Islet precursor cell (in vitro differentiated cells): ENCODE measurements around the gene DNAJB11.
"Not testable (repeated sequence)": the region's sequence is repeated elsewhere in the genome, so short reads cannot be mapped to it uniquely, and the experiment has no call there.

Experiments
- DNase-seq: peaks from one replicate; pipeline ENCODE4 v3.0.0-alpha.2; 2018

DNAJB11 gene

DNA sequence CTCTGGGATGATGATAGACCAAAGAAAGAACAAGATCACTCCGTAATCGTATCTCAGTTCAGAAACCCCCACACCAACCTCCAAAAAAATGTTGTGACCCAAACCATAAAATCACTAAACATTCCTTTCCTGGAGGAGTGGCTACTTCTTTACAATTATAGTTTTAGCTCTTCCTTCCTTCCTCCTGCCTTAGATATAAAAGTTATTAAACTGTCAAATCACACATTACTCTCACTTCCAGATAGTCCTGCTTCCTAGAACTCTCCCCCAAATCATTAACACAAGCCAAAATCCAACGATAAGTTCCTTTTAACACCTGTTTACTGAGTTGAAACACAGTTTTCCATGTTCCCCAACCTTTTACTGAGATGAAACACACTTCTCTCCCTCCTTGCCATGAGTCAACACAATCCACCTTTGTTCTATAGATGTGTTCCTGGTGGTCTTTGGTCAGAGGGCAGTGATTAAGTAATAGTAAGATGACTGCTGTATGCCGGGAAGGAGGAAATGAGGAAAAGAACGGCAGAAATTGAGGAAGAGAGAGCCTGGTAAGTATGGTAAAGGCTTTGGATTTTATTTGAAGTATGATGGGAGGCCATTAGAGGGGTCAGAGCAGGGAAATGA is 18.0 kb upstream of the DNAJB11 start:
- DNase-seq: no peak

DNA sequence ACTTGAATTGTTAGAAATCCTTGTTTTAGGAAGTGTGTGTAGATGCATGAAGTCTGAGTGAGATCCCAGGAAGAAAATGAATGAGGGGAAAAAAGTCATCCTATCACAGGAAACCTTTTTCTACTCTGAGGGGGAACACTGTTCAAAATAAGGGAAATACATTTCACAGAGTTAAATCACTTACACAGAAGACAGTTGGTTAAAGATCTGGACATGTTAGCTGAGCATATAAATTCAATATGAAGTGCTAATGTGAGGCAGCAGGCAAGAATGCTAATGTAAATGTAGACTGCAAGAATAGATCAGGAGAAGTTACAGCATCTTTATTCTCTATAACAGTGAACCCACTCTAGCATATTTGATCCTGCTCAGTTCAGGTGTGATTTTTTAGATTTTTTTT is 5.9 kb upstream of the DNAJB11 start:
- DNase-seq: no peak

DNA sequence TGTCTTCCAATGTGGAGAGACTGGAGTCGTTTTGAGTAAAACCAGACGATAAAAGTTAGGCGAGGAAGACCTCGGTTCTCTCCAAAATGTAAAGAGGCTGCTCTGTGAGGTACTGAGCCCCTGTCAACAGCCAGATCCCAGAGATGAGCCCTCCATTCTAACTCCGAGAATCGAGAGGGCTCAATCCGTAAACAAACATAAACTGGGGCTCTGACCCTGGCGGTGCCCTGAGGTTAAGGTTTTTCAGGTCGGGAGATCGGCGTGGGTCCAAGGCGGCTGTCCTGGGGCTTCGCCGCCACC is 3.8 kb upstream of the DNAJB11 start:
- no peak for DNase-seq

DNA sequence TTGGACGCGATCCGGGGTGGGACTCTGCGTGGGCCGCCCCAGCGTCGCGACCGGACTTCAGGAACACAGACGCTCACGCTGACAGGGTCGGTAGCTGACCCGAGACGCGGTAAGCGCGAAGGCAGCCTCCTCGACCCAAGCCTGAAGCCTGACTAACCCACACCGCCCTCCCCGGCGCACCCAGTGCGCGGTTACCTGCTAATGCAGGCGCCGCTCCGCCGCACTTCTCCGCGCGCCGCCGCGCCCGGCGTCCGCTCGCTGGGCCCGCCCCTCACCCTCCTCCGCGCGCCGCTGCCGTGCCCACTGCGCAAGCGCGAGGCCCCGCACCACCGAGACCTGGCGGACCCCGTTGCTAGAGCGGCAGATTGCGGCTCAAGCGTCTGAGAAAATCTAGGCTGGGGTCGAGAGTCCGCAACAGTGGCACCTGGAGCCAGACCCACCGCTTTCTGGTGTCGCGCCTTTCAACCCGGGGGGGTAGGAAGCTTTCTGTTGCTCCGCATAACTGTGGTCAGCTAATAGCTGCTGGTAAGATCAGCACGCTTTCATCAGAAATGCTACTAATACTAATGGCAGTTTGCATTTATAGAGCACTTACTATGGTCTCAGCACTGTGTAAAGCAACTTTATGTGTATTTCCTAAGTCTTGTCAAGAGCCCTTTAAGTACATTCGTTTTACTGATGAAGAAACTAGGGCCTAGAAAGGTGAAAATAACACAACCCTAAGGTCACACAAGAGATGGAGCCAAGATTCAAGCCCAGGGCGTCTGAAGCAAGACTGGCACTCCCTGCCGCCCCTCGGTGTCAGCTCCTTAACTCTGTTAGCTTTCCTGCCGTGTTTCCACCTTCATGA is 3.2 kb upstream of the DNAJB11 start, which contains the start of gene TBCCD1:
Gene TBCCD1, minus strand, starts transcription at position 268 of the 850 bp plus-strand sequence. CDS start 3,010 bp downstream, outside the sequence.
- peak; percentile 98 for DNase-seq

DNA sequence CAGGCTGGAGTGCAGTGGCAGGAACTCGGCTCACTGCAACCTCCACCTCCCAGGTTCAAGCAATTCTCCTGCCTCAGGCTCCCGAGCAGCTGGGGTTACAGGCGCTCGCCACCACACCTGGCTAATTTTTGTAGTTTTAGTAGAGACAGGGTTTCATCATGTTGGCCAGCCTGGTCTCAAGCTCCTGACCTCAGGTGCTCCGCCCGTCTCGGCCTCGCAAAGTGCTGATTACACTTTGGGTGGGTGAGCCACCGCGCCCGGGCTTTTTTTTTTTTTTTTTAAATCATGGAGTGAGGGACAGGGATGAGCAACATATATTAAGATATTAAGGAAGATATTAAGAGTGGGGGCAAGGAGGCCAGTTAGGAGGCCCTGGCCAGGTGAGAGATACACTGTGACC is 1.2 kb upstream of the DNAJB11 start:
- not testable (repeated sequence) for DNase-seq

DNA sequence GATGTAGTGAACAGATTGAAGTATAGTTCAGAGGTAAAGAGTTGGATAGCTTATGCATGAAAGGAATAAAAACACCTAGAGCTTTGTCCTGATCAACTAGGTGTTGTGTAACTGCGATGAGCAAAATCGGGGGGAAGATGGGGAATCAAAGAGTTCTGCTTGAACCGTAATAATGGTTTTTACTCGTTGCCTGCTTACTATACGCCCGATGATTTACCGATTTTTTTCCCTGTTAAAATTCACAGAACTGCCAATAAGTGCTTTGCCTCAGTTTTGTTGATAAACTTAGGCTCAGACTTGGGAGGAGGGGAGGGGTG is 783 bp upstream of the DNAJB11 start:
- no peak for DNase-seq

DNA sequence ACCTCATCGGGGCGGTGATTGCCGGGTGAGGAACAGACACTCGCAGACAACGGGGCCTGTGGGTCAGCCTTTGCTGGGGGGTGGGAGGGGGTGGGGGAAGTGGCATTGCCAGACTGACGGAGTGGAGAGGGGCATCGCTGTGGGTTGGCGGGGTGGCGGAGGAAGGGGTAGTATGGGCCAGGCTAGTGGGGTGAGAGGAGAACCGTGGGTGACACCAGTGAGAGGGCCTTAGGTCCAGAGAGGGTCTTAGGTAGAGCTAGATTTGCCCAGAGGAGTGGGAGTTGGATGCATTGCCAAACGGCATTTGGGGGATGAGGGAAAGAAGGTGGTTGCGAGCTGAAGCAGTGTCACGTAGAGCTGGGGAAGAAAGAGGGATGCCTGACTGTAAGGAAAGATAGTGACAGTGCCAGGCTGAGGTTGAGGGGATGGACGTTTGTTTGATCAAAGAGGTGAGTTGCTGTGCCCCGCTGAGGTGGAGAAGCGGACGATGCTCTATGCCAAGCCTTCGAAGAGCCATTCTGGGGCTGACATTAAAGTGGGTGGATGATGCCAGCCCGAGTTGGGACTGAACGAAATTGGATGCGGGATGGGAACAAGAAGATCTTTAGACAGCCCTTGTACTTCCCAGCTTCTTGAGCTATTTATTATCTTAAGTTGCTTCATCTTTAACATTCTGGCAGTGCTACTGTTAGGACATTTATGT is 572 bp downstream of the DNAJB11 start:
- no peak for DNase-seq

DNA sequence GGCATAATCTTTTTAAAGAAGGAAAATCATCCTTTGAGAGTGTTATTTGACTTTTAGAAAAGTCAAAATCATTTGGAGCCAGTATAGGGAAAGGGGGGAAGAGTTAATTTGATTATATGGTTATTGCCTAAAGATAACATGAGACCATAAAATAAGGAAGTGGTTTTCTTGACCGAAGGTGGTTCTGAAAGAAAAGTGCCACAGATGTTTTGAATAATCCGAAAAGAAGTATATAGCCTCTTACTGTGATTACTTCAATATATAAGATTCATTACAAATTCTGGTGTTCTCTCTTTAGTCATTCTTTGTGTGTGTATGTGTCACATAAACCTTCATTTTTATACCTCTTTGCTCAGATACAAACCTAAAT is 1.1 kb downstream of the DNAJB11 start:
- DNase-seq: no peak

DNA sequence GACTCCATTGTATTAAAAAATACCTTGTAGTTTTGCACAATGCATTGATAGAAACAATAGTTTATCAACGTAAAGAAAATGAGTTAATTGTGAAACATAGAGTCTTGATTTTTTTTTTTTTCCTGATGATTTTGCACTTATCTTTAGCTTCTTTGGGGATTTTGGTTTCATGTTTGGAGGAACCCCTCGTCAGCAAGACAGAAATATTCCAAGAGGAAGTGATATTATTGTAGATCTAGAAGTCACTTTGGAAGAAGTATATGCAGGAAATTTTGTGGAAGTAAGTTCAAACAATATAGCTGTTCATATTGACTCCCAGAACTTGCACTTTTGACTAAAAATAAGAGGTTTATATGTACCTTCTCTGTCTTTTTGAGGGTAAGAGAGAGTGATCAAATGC is 7.0 kb downstream of the DNAJB11 start:
- no peak for DNase-seq

DNA sequence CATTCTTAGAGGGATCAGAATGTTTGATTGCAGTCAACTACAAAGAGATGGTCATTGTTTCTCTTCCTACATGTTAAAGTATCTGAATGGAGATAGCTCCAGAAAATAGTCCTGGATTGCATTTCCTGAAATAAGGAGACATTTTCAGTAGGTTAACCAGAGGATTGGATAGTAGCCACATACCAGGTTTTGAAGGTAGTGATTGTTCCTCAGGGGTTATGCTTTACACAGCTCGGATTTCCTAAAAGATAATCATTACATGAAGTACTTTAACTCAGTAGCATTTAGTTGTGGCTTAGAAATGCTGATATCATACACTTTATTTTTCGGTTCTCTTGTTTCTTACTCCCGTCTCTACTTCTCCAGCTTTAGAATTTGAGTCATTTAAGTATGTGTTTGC is 10.3 kb downstream of the DNAJB11 start:
- DNase-seq: no peak

DNA sequence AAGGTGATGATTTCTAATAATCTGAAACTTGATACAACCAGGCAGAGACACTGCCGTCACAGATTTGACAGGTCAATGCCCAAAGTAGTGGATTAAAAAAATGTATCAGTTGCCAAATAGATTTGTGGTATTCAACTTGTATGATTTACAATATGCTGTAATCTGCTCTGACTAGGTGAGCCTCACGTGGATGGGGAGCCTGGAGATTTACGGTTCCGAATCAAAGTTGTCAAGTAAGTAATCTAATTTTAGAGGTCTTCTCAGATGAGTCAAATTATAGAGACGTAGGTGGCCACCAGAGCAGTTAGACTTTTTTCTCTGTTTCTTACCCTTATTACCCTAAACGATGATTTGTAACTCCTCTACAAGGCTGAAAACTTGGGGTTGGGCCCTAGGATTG is 12.0 kb downstream of the DNAJB11 start:
- no peak for DNase-seq

DNA sequence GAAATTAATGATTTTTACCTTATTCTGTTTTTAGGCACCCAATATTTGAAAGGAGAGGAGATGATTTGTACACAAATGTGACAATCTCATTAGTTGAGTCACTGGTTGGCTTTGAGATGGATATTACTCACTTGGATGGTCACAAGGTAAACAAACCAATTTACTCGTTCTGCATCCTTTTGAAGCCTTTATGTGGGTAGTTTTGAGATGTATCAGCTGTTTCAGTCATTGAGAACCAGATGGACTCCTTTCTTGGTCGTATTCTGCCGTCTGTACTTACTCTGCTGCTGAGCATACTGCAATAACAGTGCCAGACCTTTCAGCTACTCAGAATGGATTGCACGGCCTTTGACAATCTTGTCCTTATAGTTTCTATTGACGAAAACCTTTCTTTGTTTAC is 13.3 kb downstream of the DNAJB11 start:
- DNase-seq: no peak

DNA sequence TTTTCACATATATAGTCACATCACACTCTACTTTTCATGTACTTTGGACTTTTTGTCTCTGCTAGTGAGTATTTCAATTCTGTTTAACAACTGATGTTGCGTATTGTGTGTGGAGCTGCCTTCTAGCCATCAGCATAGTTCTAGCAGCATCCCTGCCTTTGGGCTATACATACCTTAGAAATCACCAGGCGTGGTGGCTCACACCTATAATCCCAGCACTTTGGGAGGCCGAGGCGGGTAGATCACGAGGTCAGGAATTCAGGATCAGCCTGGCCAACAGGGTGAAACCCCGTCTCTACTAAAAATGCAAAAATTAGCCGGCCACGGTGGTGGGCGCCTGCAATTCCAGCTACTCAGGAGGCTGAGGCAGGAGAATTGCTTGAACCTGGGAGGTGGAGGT is 15.7 kb downstream of the DNAJB11 start:
- not testable (repeated sequence) for DNase-seq

DNA sequence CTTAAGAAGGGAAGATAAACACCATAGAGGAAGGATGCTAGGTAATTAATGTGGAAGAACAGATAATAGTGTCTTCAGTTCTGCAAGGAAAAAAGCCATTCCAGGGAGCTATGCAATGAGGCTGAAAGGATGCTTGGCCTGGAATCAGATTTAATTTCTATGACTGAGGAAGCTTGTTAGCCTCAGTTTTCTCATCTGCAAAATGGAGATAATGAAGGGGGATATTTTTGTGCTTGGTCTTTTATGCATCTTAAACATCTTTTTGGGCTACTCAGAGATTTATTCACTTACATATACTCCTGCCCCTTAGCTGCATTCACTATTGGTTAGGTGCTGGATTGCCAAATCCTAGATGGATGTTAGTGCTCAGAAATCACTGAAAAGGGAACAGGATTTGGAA is 16.7 kb downstream of the DNAJB11 start:
- no peak for DNase-seq

DNA sequence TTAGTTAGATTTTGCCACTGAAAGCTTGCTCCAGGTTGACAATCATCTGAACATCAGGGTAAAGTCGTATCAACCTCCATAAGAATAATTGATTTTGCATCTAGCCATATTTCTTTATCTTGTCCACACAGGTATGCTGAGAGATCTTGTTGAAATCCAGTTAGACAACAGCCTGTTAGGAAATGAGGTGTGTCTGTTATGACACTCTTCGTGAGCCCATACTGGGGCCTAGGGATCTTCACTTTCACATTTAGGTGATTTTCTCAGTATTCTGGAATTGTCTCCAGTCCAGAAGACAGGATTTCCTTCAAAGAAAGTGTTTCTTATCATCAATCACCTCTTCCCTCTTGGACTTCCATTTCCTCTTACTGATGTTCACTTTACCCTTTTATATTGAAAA is 18.1 kb downstream of the DNAJB11 start:
- DNase-seq: no peak

DNA sequence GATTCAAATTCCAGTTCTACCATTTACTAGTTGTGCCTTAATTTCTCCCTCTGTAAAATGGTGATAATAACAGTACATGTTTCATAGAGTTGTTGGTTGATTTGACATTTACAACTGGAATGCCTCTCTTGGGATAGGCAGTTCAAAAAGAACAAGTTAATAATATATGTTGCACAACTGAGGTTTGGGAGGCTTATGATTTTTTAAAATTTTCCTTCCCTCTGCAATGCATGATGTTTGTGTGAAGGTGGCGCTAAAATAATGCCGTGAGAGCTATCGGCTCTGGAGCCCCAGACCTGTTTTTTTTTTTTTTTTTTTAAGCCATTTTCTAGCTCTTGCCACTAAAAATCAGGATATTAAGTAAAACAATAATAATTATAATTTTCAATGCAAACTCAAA is 18.6 kb downstream of the DNAJB11 start:
- DNase-seq: no peak

DNA sequence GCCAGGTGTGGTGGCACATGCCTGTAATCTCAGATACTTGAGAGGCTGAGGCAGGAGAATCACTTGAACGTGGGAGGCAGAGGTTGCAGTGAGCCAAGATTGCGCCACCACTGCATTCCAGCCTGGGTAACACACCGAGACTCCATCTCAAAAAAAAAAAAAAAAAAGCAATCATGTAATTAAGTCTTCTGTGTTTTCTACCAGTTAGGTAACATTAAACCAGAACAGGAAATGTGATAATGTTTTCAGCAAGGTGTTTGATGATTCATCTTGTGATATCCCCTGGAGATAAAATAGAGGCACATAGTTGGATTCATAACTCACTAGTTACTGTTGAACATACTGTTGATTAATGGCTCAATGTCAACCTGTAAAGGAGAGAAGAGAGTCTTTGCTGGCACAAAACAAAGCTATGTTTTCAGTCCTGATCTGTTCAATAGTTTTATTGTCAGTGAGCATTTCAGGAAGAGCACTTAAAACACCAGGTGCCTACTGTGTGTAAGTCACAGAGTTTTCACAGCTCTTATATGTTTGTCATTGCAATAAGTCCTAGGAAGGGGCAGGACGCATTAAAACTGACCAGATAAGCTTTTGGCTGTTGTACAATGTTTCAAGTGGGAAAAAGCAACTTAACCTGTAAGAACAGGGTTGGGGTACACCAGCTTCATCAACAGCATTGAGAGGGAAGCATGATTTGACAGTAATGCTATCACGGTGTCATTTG is 19.5 kb downstream of the DNAJB11 start:
- DNase-seq: no peak

DNA sequence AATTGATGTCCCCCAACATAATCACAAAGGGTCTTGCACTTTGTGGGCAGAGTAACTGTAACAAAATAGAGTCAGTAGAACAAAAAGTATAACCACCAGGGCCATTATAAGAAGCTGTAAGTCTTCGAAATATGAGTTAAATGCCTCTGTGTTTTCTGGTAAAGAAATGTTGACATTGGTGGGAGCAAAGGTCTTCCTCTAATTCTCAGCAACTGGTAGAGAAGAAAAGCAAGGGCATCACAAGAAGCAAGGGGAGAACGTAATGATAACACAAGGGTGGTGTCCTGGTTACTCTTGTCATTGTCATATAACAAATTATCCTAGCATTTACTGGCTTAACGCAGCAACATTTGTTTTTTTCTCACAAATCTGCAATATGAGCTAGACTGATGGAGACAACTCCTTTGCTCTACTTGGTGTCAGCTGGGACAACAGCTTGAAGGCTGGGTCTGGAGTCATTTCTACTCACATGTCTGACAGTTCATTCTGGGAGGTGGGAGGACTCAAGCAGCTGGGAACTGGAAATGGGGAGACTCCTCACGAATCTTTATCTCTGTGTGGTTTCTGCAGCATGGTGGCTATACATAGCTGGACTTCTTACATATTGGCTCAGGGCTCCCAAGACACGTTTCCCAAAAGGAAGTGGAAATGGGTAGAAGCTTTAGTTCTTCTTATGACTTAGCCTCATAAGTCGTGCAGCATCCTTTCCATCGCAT is 20.2 kb downstream of the DNAJB11 start:
- DNase-seq: no peak

DNA sequence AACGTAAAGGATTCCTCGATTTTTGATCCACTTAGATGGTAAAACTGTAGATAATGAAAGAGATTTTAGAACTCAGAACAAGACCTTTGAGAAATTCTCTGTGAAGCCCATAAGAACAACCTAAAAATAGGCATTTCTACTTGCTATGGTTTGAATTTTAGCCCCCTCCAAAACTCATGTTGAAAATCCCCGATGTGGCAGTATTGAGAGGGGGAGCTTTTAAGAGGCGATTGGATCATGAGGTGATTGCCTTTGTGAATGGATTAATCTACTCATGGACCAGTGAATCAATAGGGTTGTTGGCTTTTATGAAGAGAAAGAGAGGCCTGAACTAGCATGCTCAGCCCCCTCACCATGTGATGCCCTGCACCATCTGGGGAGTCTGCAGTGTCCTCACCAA is 22.2 kb downstream of the DNAJB11 start:
- DNase-seq: no peak

DNA sequence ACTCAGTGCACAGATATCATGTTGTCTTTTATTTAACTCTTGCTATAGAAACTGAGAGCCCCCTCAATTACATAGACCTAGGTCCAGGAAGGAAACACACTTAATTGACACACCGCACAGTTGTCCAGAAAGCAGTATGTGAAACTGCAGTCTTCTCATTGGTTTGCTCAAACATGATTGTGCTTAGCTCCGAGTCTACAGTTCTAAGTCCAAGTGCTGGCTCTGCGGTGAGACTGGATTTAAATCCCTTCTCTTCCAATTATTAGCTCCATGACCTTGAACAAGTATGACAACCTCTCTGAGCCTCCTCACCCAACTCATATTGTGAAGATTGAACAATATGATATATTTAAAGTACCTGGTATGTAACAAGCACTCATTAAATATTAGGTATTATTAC is 23.3 kb downstream of the DNAJB11 start:
- DNase-seq: no peak

DNA sequence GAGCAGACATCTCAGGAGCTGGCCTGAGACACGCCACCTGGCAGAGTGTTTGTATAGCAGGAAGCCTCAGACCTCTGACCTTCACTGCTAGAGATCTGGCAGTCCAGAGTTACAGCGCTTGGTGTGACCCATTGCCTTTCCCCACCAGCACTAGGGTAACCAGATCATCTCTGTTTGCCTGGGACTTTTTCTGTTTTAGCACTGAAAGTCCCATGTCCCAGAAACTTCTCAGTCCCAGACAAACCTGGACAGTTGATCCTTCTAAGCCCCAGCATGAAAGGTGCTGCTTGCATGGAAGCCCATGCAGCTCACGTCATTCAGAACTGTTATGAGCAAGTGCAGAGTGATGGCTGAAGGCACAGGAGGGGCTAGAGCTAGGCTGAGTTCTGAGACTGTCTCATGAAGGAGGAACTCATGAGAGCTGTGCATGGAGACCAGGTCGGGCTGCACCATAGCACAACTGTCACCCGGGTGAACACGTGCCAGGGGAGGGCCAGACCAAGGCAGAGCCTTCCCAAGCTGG is 24.1 kb downstream of the DNAJB11 start:
- DNase-seq: no peak

DNA sequence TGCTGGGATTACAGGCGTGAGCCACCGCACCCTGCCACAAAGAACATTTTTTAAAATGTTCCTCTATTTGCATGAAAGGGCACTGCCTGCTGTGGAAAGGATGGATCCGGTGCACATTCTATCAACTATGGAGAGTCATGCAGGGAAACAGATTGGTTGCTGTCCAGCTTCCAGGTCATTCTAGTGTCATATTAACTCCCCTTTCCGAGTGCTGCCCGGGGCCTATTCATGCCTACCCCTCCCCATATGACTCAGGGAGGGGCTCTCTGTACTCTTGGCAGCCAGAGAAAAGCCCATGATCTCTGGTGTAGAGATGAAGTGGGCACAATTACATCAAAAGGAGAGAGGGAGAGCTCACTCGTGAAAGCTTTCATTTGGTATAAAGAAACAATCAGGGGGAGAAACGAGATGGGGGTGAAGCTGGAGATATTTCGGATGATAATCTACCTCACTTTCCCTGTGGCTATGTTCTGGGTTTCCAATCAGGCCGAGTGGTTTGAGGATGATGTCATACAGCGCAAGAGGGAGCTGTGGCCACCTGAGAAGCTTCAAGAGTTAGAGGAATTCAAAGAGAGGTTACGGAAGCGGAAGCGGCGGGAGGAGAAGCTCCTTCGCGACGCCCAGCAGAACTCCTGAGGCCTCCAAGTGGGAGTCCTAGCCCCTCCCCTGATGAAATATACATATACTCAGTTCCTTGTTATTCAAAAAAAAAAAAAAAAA is 26.2 kb downstream of the DNAJB11 start:
- DNase-seq: peak; percentile 87
